ENCODE data around the gene SPDYE6. TPM values are rescaled to one million over a fixed set of nuclear protein-coding genes. Genes with fewer than 3 reads are reported as not detected.
"Not testable (repeated sequence)": the region's sequence is repeated elsewhere in the genome, so short reads cannot be mapped to it uniquely, and the experiment has no call there.

Gene SPDYE6
- total RNA-seq, 1 experiment from 2014 or later = not detected

- not testable (repeated sequence) for H3K9me2 ChIP-seq (replicated peaks; ENCODE audit: insufficient read depth, low read length); H3K27ac ChIP-seq (ENCODE audit: low read length); H3K4me2 ChIP-seq (ENCODE audit: low read depth, low read length, poor library complexity, severe bottlenecking); H3K9me3 ChIP-seq (ENCODE audit: low read length); H2AFZ ChIP-seq (ENCODE audit: low read length); DNase-seq; H3K79me2 ChIP-seq (ENCODE audit: low read length); H3K4me1 ChIP-seq (ENCODE audit: low read length); H3K4me3 ChIP-seq (ENCODE audit: low read length); H4K20me1 ChIP-seq (ENCODE audit: insufficient read depth, low read depth, low read length); H3K27me3 ChIP-seq (ENCODE audit: low read length); H3K9ac ChIP-seq (ENCODE audit: low read length)
- H3K36me3 ChIP-seq (ENCODE audit: insufficient read depth, low read length) = peaks cover 27% of the 10 kb centered on the region
Observed at GRCh38 chr7:102381696-102382425, 25.6 kb upstream of the SPDYE6 start.

GRCh38 chr7:102380837-102381236, 24.6 kb upstream of the SPDYE6 start:
- not testable (repeated sequence) for H3K4me1 ChIP-seq (ENCODE audit: low read length); H3K9me3 ChIP-seq (ENCODE audit: low read length); H3K9ac ChIP-seq (ENCODE audit: low read length); H3K9me2 ChIP-seq (replicated peaks; ENCODE audit: insufficient read depth, low read length); H3K27me3 ChIP-seq (ENCODE audit: low read length); H3K27ac ChIP-seq (ENCODE audit: low read length); H3K4me3 ChIP-seq (ENCODE audit: low read length); H3K79me2 ChIP-seq (ENCODE audit: low read length); H4K20me1 ChIP-seq (ENCODE audit: insufficient read depth, low read depth, low read length); H2AFZ ChIP-seq (ENCODE audit: low read length); H3K4me2 ChIP-seq (ENCODE audit: low read depth, low read length, poor library complexity, severe bottlenecking)
- peaks cover 21% of the 10 kb centered on the region for H3K36me3 ChIP-seq (ENCODE audit: insufficient read depth, low read length)
- peak; percentile 30 for DNase-seq

GRCh38 chr7:102376964-102377466, 20.8 kb upstream of the SPDYE6 start:
- no peaks in the 10 kb centered on the region for H3K9me2 ChIP-seq (replicated peaks; ENCODE audit: insufficient read depth, low read length)
- no peaks in the 10 kb centered on the region for H3K4me1 ChIP-seq (ENCODE audit: low read length)
- no peak for DNase-seq
- no peaks in the 10 kb centered on the region for H3K27me3 ChIP-seq (ENCODE audit: low read length)
- H3K4me3 ChIP-seq (ENCODE audit: low read length) = no peak overlapping the region
- H3K9me3 ChIP-seq (ENCODE audit: low read length) = no peaks in the 10 kb centered on the region
- H3K79me2 ChIP-seq (ENCODE audit: low read length) = peaks cover 13% of the 10 kb centered on the region
- H3K36me3 ChIP-seq (ENCODE audit: insufficient read depth, low read length) = peaks cover 16% of the 10 kb centered on the region; the same call in 1 of the 2 replicates
- no peak overlapping the region for H3K9ac ChIP-seq (ENCODE audit: low read length)
- no peak overlapping the region for H3K4me2 ChIP-seq (ENCODE audit: low read depth, low read length, poor library complexity, severe bottlenecking)
- no peak overlapping the region for H3K27ac ChIP-seq (ENCODE audit: low read length)
- no peak overlapping the region for H2AFZ ChIP-seq (ENCODE audit: low read length)
- no peaks in the 10 kb centered on the region for H4K20me1 ChIP-seq (ENCODE audit: insufficient read depth, low read depth, low read length)

- H3K4me1 ChIP-seq (ENCODE audit: low read length); H3K9me2 ChIP-seq (replicated peaks; ENCODE audit: insufficient read depth, low read length); H3K9me3 ChIP-seq (ENCODE audit: low read length); H3K27ac ChIP-seq (ENCODE audit: low read length); H3K9ac ChIP-seq (ENCODE audit: low read length); H3K4me3 ChIP-seq (ENCODE audit: low read length); H4K20me1 ChIP-seq (ENCODE audit: insufficient read depth, low read depth, low read length); H2AFZ ChIP-seq (ENCODE audit: low read length); H3K4me2 ChIP-seq (ENCODE audit: low read depth, low read length, poor library complexity, severe bottlenecking); H3K27me3 ChIP-seq (ENCODE audit: low read length): not testable (repeated sequence)
- peak; percentile 15 for DNase-seq
- peaks cover 37% of the 10 kb centered on the region for H3K79me2 ChIP-seq (ENCODE audit: low read length)
- peaks cover 22% of the 10 kb centered on the region for H3K36me3 ChIP-seq (ENCODE audit: insufficient read depth, low read length)
Observed at GRCh38 chr7:102372796-102373195, 16.6 kb upstream of the SPDYE6 start.

- H3K9me2 ChIP-seq (replicated peaks; ENCODE audit: insufficient read depth, low read length); H3K27me3 ChIP-seq (ENCODE audit: low read length); H4K20me1 ChIP-seq (ENCODE audit: insufficient read depth, low read depth, low read length); DNase-seq; H2AFZ ChIP-seq (ENCODE audit: low read length); H3K9ac ChIP-seq (ENCODE audit: low read length); H3K4me2 ChIP-seq (ENCODE audit: low read depth, low read length, poor library complexity, severe bottlenecking); H3K27ac ChIP-seq (ENCODE audit: low read length); H3K4me3 ChIP-seq (ENCODE audit: low read length); H3K4me1 ChIP-seq (ENCODE audit: low read length); H3K9me3 ChIP-seq (ENCODE audit: low read length): not testable (repeated sequence)
- H3K79me2 ChIP-seq (ENCODE audit: low read length) = peaks cover 48% of the 10 kb centered on the region
- H3K36me3 ChIP-seq (ENCODE audit: insufficient read depth, low read length) = peaks cover 22% of the 10 kb centered on the region
Observed at GRCh38 chr7:102370038-102370437, 13.8 kb upstream of the SPDYE6 start.

- peaks cover 19% of the 10 kb centered on the region for H3K36me3 ChIP-seq (ENCODE audit: insufficient read depth, low read length)
- H3K4me1 ChIP-seq (ENCODE audit: low read length); H3K9me2 ChIP-seq (replicated peaks; ENCODE audit: insufficient read depth, low read length); H3K27ac ChIP-seq (ENCODE audit: low read length); H3K9me3 ChIP-seq (ENCODE audit: low read length); H4K20me1 ChIP-seq (ENCODE audit: insufficient read depth, low read depth, low read length); H3K27me3 ChIP-seq (ENCODE audit: low read length); H3K4me2 ChIP-seq (ENCODE audit: low read depth, low read length, poor library complexity, severe bottlenecking); H3K9ac ChIP-seq (ENCODE audit: low read length); H3K4me3 ChIP-seq (ENCODE audit: low read length); H2AFZ ChIP-seq (ENCODE audit: low read length); DNase-seq: not testable (repeated sequence)
- peaks cover 39% of the 10 kb centered on the region for H3K79me2 ChIP-seq (ENCODE audit: low read length)
Observed at GRCh38 chr7:102365390-102365789, 9.1 kb upstream of the SPDYE6 start.

- H3K9ac ChIP-seq (ENCODE audit: low read length) = peak overlapping the region; percentile 93
- H3K27ac ChIP-seq (ENCODE audit: low read length) = peak overlapping the region; percentile 78
- H3K9me3 ChIP-seq (ENCODE audit: low read length); H3K9me2 ChIP-seq (replicated peaks; ENCODE audit: insufficient read depth, low read length); H3K27me3 ChIP-seq (ENCODE audit: low read length); H2AFZ ChIP-seq (ENCODE audit: low read length); H4K20me1 ChIP-seq (ENCODE audit: insufficient read depth, low read depth, low read length); H3K4me1 ChIP-seq (ENCODE audit: low read length): not testable (repeated sequence)
- H3K36me3 ChIP-seq (ENCODE audit: insufficient read depth, low read length) = peaks cover 12% of the 10 kb centered on the region
- peak overlapping the region; percentile 73 for H3K4me2 ChIP-seq (ENCODE audit: low read depth, low read length, poor library complexity, severe bottlenecking)
- peaks cover 31% of the 10 kb centered on the region for H3K79me2 ChIP-seq (ENCODE audit: low read length)
- peak overlapping the region; percentile 76 for H3K4me3 ChIP-seq (ENCODE audit: low read length)
- DNase-seq = peak; percentile 43
Observed at GRCh38 chr7:102364394-102364886, 8.2 kb upstream of the SPDYE6 start.

- peak overlapping the region; percentile 93 for H3K9ac ChIP-seq (ENCODE audit: low read length)
- H3K9me3 ChIP-seq (ENCODE audit: low read length); H3K4me1 ChIP-seq (ENCODE audit: low read length); H3K27me3 ChIP-seq (ENCODE audit: low read length); H4K20me1 ChIP-seq (ENCODE audit: insufficient read depth, low read depth, low read length); H3K9me2 ChIP-seq (replicated peaks; ENCODE audit: insufficient read depth, low read length); H2AFZ ChIP-seq (ENCODE audit: low read length): not testable (repeated sequence)
- peak overlapping the region; percentile 78 for H3K27ac ChIP-seq (ENCODE audit: low read length)
- H3K79me2 ChIP-seq (ENCODE audit: low read length) = peaks cover 31% of the 10 kb centered on the region
- peak overlapping the region; percentile 76 for H3K4me3 ChIP-seq (ENCODE audit: low read length)
- peaks cover 12% of the 10 kb centered on the region for H3K36me3 ChIP-seq (ENCODE audit: insufficient read depth, low read length)
- peak overlapping the region; percentile 73 for H3K4me2 ChIP-seq (ENCODE audit: low read depth, low read length, poor library complexity, severe bottlenecking)
- DNase-seq = peak; percentile 99
Observed at GRCh38 chr7:102363549-102364393, 7.5 kb upstream of the SPDYE6 start.
